NCI-H748 (cell line): ENCODE measurements around the gene PRKAB1.
A peak's percentile ranks its signal among the peaks of the same experiment; 100 is the strongest.

Experiments
- DNase-seq: peaks from one replicate; lab custom pipeline; 2025; ENCODE audit not compliant: unreplicated experiment; lab: John Stamatoyannopoulos, UW

The PRKAB1 gene

GRCh38 chr12:119710374-119710964 is 42.5 kb downstream of the PRKAB1 start:
- DNase-seq = peak; percentile 34

GRCh38 chr12:119710965-119711551 is 43.1 kb downstream of the PRKAB1 start:
- DNase-seq = no peak

DNA sequence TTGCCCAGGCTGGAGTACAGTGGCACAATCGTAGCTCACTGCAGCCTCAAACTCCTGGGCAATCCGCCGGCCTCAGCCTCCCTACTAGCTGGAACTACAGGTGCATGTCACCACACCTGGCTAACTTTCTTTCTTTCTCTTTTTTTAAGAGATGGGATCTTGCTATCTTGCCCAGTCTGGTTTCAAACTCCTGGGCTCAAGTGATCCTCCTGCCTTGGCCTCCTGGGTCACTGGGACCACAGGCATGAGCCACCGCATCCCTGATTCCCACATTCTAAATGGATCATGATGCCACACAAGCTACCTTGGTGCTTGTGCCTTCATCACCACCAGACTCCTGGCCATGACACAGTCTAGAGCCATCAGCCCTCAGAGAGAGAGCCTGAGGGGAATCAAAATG is 43.8 kb downstream of the PRKAB1 start:
- no peak for DNase-seq

- DNase-seq = no peak
These were observed 44.8 kb downstream of the PRKAB1 start for GRCh38 chr12:119712721-119713120.

GRCh38 chr12:119713551-119714031 is 45.7 kb downstream of the PRKAB1 start:
- no peak for DNase-seq

GRCh38 chr12:119714614-119715267 is 46.8 kb downstream of the PRKAB1 start:
- no peak for DNase-seq

GRCh38 chr12:119715268-119715620 is 47.3 kb downstream of the PRKAB1 start:
- no peak for DNase-seq

DNA sequence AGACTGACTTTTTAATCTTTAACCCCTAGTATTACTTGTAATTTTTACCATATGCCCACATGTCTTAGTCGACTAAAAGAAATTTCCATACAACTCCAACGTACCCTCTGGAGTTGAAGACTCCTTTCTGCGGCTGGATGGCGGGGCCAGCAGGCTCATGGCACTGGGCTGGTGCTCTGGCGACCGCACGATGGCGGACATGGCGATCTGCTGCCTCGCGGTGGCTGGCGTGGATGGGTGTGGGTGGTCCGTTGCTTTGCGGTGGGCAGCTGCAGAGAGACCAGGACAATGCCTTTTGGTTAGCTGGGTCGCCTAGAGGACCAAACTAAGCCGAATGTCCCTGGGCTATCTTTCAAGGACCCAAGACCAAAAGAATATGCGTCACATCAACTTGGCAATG is 50.2 kb downstream of the PRKAB1 start:
- no peak for DNase-seq

DNA sequence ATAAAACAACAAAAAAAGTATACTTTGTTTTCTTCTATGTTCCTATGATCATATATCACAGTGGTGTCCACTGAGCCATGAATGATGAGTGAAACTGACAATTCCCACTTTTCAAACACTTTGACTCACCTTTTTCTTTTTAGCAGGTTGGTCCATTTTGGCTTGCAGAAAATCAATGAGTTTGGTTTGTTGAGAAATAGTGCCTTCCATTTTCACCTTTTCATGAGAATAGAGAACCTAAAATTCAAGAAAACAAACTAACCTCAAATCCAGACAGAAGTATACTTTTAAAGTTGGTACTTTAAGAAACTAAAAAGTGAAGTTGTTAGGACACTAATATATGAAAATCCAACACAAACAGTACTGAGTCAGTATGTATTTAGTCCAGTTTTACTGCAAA is 52.4 kb downstream of the PRKAB1 start:
- DNase-seq = no peak

DNA sequence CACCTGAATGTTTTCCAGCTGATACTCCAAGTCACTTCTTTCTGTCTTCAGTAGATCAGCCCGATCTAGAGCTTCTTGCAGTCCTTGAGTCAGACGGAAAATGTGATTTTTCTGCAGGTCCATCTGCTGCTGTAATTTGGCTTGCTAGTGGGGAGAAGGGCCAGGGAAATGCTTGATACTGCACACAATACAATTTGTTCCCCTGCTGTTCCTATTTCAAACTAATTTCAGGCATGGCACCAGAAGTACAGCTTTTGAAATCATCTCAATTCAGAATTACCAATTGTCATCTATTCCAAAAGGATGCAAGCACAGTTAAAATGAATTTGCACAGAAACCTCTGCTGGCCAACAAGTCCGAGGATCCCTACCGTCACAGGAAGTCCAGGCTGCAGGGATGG is 53.4 kb downstream of the PRKAB1 start:
- no peak for DNase-seq

- no peak for DNase-seq
These were observed 57.6 kb downstream of the PRKAB1 start for GRCh38 chr12:119725523-119725922.

DNA sequence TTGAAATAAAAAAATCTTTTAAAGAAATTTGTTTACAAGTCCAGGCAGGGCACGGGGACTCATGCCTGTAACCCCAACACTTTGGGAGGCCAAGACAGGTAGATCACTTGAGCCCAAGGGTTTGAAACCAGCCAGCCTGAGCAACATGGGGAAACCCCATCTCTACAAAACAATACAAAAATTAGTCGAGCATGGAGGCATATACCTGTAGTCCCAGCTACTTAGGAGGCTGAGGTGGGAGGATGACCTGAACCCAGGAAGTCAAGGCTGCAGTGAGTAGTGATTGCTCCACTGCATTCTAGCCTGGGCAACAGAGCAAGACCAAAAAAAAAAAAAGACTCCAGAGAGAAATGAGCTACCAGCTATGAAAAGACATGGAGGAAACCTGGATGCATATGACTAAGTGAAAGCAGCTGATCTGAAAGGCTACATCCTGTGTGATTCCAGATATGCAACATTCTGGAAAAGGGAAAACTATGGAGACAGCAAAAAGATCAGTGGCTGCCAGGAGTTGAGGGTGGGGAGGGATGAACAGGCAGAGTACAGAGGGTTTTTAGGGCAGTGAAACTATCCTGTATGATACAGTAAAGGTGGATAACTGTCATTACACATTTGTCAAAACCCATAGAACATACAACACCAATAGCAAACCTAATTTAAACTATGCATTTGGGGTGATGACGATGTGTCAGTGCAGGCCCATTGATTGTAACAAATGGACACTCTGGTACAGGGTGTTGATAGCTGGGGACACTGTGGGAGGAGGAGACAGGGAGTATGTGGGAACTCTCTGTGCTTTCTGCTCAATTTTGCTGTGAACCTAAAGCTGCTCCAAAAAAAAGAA is 59.9 kb downstream of the PRKAB1 start:
- no peak for DNase-seq

GRCh38 chr12:119728444-119728745 is 60.5 kb downstream of the PRKAB1 start:
- DNase-seq = no peak

- no peak for DNase-seq
These were observed 61.9 kb downstream of the PRKAB1 start for GRCh38 chr12:119729871-119730270.

DNA sequence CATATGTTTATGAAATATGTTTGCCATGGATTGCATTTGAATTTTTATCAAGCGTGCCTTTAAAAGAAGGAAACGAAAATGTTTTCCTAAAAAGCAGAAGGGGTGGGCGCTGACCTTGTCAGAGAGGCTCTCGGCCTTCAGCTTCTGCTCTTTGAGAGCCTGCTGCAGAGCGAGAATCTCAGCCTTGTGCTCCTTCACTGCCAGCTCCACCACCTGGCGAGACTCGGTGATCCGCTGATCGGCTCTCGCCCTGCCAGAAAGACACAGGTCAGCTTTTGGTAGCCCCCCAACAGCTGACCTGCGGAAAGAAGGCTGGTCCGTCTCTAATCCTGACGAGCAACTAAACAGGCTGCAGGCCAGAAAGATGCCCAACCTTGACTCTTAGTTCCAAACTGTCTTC is 62.4 kb downstream of the PRKAB1 start:
- DNase-seq = no peak
